Measurements from ENCODE around the gene RHOXF2.
"Not testable (repeated sequence)": the region's sequence is repeated elsewhere in the genome, so short reads cannot be mapped to it uniquely, and the experiment has no call there.

Gene RHOXF2

GRCh38 chrX:120195786-120196185 lies 37.4 kb downstream of the RHOXF2 start:
- not testable (repeated sequence) for DNase-seq (ENCODE audit: low spot score); H3K27ac ChIP-seq; H3K4me3 ChIP-seq

GRCh38 chrX:120196626-120197283 lies 38.3 kb downstream of the RHOXF2 start:
- H3K4me3 ChIP-seq; DNase-seq (ENCODE audit: low spot score); H3K27ac ChIP-seq: not testable (repeated sequence)

- no peak for TF ChIP-seq CTCF (IDR thresholded peaks at IDR 0.05)
- no peak for DNase-seq (ENCODE audit: low spot score)
- Histone ChIP-seq H3K4me3 (no peak overlapping the region), H3K27ac (no peak overlapping the region)
These were observed 42.4 kb downstream of the RHOXF2 start for GRCh38 chrX:120200851-120201250.

- H3K27ac ChIP-seq: no peak overlapping the region
- no peak overlapping the region for H3K4me3 ChIP-seq
- no peak for TF ChIP-seq CTCF (IDR thresholded peaks at IDR 0.05)
- no peak for DNase-seq (ENCODE audit: low spot score)
These were observed 47.7 kb downstream of the RHOXF2 start for GRCh38 chrX:120205816-120206753.

GRCh38 chrX:120207009-120207605 lies 48.7 kb downstream of the RHOXF2 start:
- Histone ChIP-seq H3K4me3 (no peak overlapping the region), H3K27ac (no peak overlapping the region)
- no peak for TF ChIP-seq CTCF (IDR thresholded peaks at IDR 0.05)
- no peak for DNase-seq (ENCODE audit: low spot score)

GRCh38 chrX:120213438-120214265 lies 55.2 kb downstream of the RHOXF2 start:
- peak; percentile 57 for TF ChIP-seq CTCF (IDR thresholded peaks at IDR 0.05)
- no peak for DNase-seq (ENCODE audit: low spot score)
- Histone ChIP-seq H3K27ac (no peak overlapping the region), H3K4me3 (no peak overlapping the region)
